Mesendoderm (in vitro differentiated cells): ENCODE results near the gene SMIM8.
"Not testable (repeated sequence)": the region's sequence is repeated elsewhere in the genome, so short reads cannot be mapped to it uniquely, and the experiment has no call there.

Experiments
- DNase-seq: peaks from one replicate; pipeline ENCODE4 v3.0.0; 2013
- H2AK5ac ChIP-seq: 2 replicates; pipeline ENCODE4 v1.6.1; 2013; ENCODE audit warnings: low read length, inconsistent platforms
- H2BK120ac ChIP-seq: 2 replicates; pipeline ENCODE4 v1.6.1; 2013; ENCODE audit warnings: low read depth, mild to moderate bottlenecking, low read length, moderate library complexity, mixed read lengths
- H2BK15ac ChIP-seq: replicated peaks from 2 replicates; pipeline ENCODE4 v1.6.1; 2013; ENCODE audit warnings: low read depth, mild to moderate bottlenecking, moderate library complexity
- H2BK5ac ChIP-seq: 2 replicates; pipeline ENCODE4 v1.6.1; 2013; ENCODE audit warnings: low read length, inconsistent platforms
- H3K18ac ChIP-seq: 2 replicates; pipeline ENCODE4 v1.6.1; 2013; ENCODE audit warnings: mild to moderate bottlenecking, low read length, mixed read lengths
- H3K23ac ChIP-seq: one replicate; pipeline ENCODE4 v1.6.1; 2013; ENCODE audit warnings: low read length
- H3K27ac ChIP-seq: 2 replicates; pipeline ENCODE4 v1.5.1; 2013; ENCODE audit warnings: low read depth, mild to moderate bottlenecking, inconsistent platforms, low read length, moderate library complexity
- H3K27me3 ChIP-seq: 2 replicates; pipeline ENCODE4 v1.6.1; 2013; ENCODE audit warnings: low read length, control low read depth, mild to moderate bottlenecking, inconsistent platforms; ENCODE audit not compliant: insufficient read depth, poor library complexity
- H3K36me3 ChIP-seq: 2 replicates; pipeline ENCODE4 v1.6.1; 2013; ENCODE audit warnings: low read length, inconsistent platforms; ENCODE audit not compliant: control insufficient read depth, insufficient read depth
- H3K4ac ChIP-seq: one replicate; pipeline ENCODE4 v1.6.1; 2013; ENCODE audit warnings: low read depth, mild to moderate bottlenecking, low read length, moderate library complexity
- H3K4me1 ChIP-seq: 2 replicates; pipeline ENCODE4 v1.6.1; 2013; ENCODE audit warnings: low read depth, low read length, inconsistent platforms; ENCODE audit not compliant: control insufficient read depth
- H3K4me2 ChIP-seq: 2 replicates; pipeline ENCODE4 v1.6.1; 2013; ENCODE audit warnings: low read length
- H3K4me3 ChIP-seq: 2 replicates; pipeline ENCODE4 v1.5.1; 2013; ENCODE audit warnings: mild to moderate bottlenecking, low read length
- H3K56ac ChIP-seq: one replicate; pipeline ENCODE4 v1.6.1; 2013; ENCODE audit warnings: low read length
- H3K79me1 ChIP-seq: 2 replicates; pipeline ENCODE4 v1.6.1; 2013; ENCODE audit warnings: low read length, inconsistent platforms
- H3K79me2 ChIP-seq: 2 replicates; pipeline ENCODE4 v1.6.1; 2013; ENCODE audit warnings: mild to moderate bottlenecking, low read length; ENCODE audit not compliant: control insufficient read depth, insufficient read depth
- H3K9ac ChIP-seq: 2 replicates; pipeline ENCODE4 v1.6.1; 2013; ENCODE audit warnings: low read length, inconsistent platforms
- H4K5ac ChIP-seq: one replicate; pipeline ENCODE4 v1.6.1; 2013; ENCODE audit warnings: low read length
- H4K8ac ChIP-seq: one replicate; pipeline ENCODE4 v1.6.1; 2013; ENCODE audit warnings: low read depth, mild to moderate bottlenecking, control low read depth, low read length, moderate library complexity
- WGBS: extraction: QIAGEN DNeasy Blood & Tissue Kit; methylation state at CpG from one replicate; pipeline ENCODE4 v1.1.7; 2013; ENCODE audit warnings: low lambda C conversion rate, missing lambda C conversion rate; ENCODE audit not compliant: insufficient coverage; ENCODE audit errors: extremely low coverage; 5-methylcytosine and 5-hydroxymethylcytosine counted together

The SMIM8 gene

DNA sequence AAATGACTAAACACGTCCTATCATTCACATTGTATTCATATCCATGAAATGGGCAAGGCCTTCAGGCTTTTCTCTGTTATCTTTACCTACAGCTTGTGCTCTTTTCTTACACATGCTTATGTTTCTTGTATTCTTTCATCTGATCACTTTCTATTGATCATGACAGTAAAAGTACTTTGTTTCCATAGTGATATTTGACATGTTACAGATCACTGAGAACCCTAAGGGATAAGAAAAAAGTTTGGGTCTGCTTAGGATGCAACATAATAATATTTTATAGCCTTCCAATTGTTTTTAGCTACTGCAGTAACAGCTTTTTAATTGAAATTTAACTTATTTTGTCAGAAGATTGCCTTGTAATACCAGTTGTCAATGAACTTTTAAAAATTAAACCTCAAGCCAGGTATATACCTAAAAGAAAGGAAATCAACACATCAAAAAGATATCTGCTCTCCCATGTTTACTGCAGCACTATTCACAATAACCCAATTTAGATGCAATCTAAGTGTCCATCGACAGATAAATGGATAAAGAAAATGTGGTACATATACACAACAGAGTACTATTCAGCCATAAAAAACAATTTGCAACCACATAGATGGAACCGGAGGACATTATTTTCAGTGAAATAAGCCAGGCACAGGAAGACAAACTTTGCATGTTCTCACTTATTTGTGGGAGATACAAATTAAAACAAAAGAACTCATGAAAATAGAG is 3.0 kb upstream of the SMIM8 start:
- Histone ChIP-seq H2AK5ac (no peak overlapping the region), H3K18ac (no peak overlapping the region), H3K4me1 (no peaks in the 10 kb centered on the region), H2BK15ac (no peak overlapping the region), H3K56ac (no peak overlapping the region), H2BK120ac (no peak overlapping the region), H3K79me2 (no peaks in the 10 kb centered on the region), H3K9ac (no peak overlapping the region), H3K4ac (no peak overlapping the region), H2BK5ac (no peak overlapping the region), H3K36me3 (no peaks in the 10 kb centered on the region), H3K27ac (no peak overlapping the region), H3K79me1 (no peaks in the 10 kb centered on the region), H3K4me2 (no peak overlapping the region), H4K5ac (no peak overlapping the region), H4K8ac (no peak overlapping the region), H3K23ac (no peak overlapping the region), H3K4me3 (no peak overlapping the region), H3K27me3 (no peaks in the 10 kb centered on the region)
- DNase-seq = no peak
- no CpG with 5 or more reads among the region's 3 CpGs for WGBS

DNA sequence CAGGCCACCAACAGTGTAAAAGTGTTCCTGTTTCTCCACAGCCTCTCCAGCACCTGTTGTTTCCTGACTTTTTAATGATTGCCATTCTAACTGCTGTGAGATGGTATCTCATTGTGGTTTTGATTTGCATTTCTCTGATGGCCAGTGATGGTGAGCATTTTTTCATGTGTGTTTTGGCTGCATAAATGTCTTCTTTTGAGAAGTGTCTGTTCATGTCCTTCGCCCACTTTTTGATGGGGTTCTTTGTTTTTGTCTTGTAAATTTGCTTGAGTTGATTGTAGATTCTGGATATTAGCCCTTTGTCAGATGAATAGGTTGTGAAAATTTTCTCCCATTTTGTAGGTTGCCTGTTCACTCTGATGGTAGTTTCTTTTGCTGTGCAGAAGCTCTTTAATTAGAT is 1.5 kb downstream of the SMIM8 start:
- H3K36me3 ChIP-seq = not testable (repeated sequence)

DNA sequence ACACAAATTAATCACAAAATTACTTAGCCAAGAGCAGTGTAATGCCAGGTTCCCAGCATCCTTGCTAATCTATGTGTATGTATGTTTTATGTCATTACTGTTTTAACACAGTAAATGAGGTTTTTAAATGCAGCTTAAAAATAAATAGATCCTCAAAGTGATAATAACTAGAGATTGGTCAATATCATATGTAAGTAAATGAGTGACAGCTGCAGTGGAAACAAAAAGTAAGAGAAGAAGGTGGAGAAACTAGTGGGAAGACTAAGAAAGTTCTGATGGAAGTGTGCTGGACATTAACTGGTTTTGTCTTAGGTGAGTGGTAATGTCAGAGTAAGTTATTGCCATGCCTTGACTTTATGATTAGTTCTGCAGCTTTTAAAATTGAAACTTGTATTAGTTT is 8.6 kb downstream of the SMIM8 start:
- no peak overlapping the region for H3K4me3 ChIP-seq
- H2BK120ac ChIP-seq = no peak overlapping the region
- no peak overlapping the region for H3K27ac ChIP-seq
- no peak overlapping the region for H3K18ac ChIP-seq
- peaks cover 5% of the 10 kb centered on the region for H3K79me1 ChIP-seq
- no peak overlapping the region for H3K56ac ChIP-seq
- H4K8ac ChIP-seq = no peak overlapping the region
- no peak overlapping the region for H3K9ac ChIP-seq
- no peak overlapping the region for H3K4me2 ChIP-seq
- H4K5ac ChIP-seq = no peak overlapping the region
- H3K23ac ChIP-seq = no peak overlapping the region
- H2BK5ac ChIP-seq = no peak overlapping the region
- H3K36me3 ChIP-seq = no peaks in the 10 kb centered on the region
- H2AK5ac ChIP-seq = no peak overlapping the region
- no peaks in the 10 kb centered on the region for H3K79me2 ChIP-seq
- H2BK15ac ChIP-seq = no peak overlapping the region
- no peaks in the 10 kb centered on the region for H3K27me3 ChIP-seq
- H3K4me1 ChIP-seq = peaks cover 10% of the 10 kb centered on the region
- no peak overlapping the region for H3K4ac ChIP-seq
- no peak for DNase-seq

More for the DNA sequence above, 1.5 kb downstream of the SMIM8 start:
- H3K79me2 ChIP-seq, H2BK120ac ChIP-seq, H3K23ac ChIP-seq, H3K27me3 ChIP-seq, H4K8ac ChIP-seq, H2BK15ac ChIP-seq, DNase-seq, H3K18ac ChIP-seq, H3K4ac ChIP-seq, H3K79me1 ChIP-seq, H2BK5ac ChIP-seq, H3K9ac ChIP-seq, H3K4me3 ChIP-seq, H4K5ac ChIP-seq, H2AK5ac ChIP-seq, H3K4me2 ChIP-seq, H3K4me1 ChIP-seq, H3K27ac ChIP-seq, H3K56ac ChIP-seq: not testable (repeated sequence)
- WGBS = no CpG with 5 or more reads among the region's 1 CpG

DNA sequence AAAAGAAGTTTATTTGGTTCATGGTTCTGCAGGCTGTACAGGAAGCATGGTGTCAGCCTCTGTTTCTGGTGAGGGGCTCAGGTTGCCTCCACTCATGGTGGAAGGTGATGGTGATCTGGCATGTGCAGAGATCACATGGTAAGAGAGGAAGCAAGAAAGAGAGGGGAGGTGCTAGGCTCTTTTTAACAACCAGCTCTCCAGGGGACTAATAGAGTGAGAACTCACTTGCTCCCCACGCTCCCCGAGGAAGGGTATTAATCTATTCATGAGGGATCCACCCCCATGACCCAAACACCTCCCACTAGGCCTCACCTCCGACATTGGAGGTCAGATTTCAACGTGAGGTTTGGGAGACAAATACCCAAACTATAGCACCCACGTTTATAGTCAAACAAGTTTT is 10.6 kb downstream of the SMIM8 start:
- Histone ChIP-seq H3K4me3 (no peak overlapping the region), H3K79me1 (peaks cover 6% of the 10 kb centered on the region), H2AK5ac (no peak overlapping the region), H3K23ac (no peak overlapping the region), H2BK120ac (no peak overlapping the region), H4K5ac (no peak overlapping the region), H3K18ac (no peak overlapping the region), H3K4ac (no peak overlapping the region), H2BK5ac (no peak overlapping the region), H3K4me1 (peaks cover 13% of the 10 kb centered on the region), H2BK15ac (no peak overlapping the region), H4K8ac (no peak overlapping the region), H3K9ac (no peak overlapping the region), H3K27me3 (no peaks in the 10 kb centered on the region), H3K56ac (no peak overlapping the region), H3K27ac (no peak overlapping the region), H3K36me3 (no peaks in the 10 kb centered on the region), H3K79me2 (no peaks in the 10 kb centered on the region), H3K4me2 (no peak overlapping the region)
- WGBS = no CpG with 5 or more reads among the region's 5 CpGs
- peak; percentile 72 for DNase-seq

DNA sequence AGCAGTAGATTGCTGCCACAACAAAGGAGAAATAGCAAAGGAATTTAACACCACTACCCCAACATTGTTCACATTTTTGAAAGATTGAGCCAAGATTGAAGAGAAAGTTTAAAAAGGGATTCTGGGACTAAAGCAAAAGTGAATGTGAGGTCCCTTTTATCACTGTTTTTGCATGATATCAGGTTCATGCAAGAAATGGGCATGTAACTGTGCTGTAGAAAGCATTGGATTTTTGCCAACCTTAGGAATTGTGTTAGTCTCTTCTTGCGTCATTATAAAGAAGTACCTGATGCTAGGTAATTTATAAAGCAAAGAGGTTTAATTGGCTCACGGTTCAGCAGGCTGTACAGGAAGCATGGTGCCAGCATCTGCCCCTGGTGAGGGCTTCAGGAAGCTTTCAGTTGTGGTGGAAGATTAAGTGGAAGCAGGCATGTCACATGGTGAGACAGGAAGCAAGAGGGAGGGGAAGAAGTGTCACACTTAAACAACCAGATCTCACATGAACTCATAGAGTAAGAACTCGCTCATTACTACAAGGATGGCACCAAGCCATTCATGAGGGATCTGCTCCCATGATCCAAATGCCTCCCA is 11.3 kb downstream of the SMIM8 start:
- Histone ChIP-seq H4K5ac (no peak overlapping the region), H3K79me1 (peaks cover 6% of the 10 kb centered on the region), H2AK5ac (no peak overlapping the region), H3K27ac (no peak overlapping the region), H2BK5ac (no peak overlapping the region), H4K8ac (no peak overlapping the region), H3K18ac (no peak overlapping the region), H3K23ac (no peak overlapping the region), H3K4me3 (no peak overlapping the region), H3K79me2 (no peaks in the 10 kb centered on the region), H3K4me1 (peaks cover 13% of the 10 kb centered on the region), H3K27me3 (no peaks in the 10 kb centered on the region), H2BK120ac (no peak overlapping the region), H3K9ac (no peak overlapping the region), H3K4me2 (no peak overlapping the region), H2BK15ac (no peak overlapping the region), H3K56ac (no peak overlapping the region), H3K36me3 (no peaks in the 10 kb centered on the region), H3K4ac (no peak overlapping the region)
- no CpG with 5 or more reads among the region's 3 CpGs for WGBS
- peak; percentile 56 for DNase-seq

DNA sequence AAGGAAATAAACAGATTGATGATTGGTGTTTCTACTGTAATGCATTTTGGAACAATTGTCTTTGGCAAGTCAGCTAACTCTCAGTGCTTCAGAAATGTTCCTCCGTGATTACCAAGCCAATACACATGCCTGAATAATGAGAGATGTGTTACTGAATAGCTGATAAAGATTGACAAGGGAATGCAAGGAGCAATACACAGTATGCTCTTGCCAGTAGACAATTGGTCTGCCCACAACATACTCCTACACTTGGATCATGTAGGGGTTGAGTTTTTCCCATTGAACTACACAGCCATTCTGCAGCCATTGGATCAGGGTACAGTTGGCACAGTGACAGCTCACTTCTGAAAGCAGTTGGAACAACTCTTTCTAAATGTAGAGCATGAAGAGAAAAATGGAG is 12.3 kb downstream of the SMIM8 start:
- Histone ChIP-seq H3K36me3 (no peaks in the 10 kb centered on the region), H3K79me1 (peaks cover 6% of the 10 kb centered on the region), H3K4me1 (peaks cover 13% of the 10 kb centered on the region), H4K5ac (no peak overlapping the region), H3K79me2 (no peaks in the 10 kb centered on the region), H3K27me3 (no peaks in the 10 kb centered on the region), H3K4me3 (no peak overlapping the region), H2BK120ac (no peak overlapping the region), H2AK5ac (no peak overlapping the region), H3K27ac (no peak overlapping the region), H3K4ac (no peak overlapping the region), H4K8ac (no peak overlapping the region), H3K18ac (no peak overlapping the region), H3K9ac (no peak overlapping the region), H3K4me2 (no peak overlapping the region), H3K56ac (no peak overlapping the region), H2BK5ac (no peak overlapping the region), H2BK15ac (no peak overlapping the region), H3K23ac (no peak overlapping the region)
- DNase-seq = peak; percentile 67
- WGBS = no CpG with 5 or more reads among the region's 1 CpG
